Activated CD4-positive, alpha-beta T cell treated with anti-CD3 and anti-CD28 coated beads for 36 hours (primary cell): ENCODE data around the gene PCNX3. TPM values are rescaled to one million over a fixed set of nuclear protein-coding genes. Genes with fewer than 3 reads are reported as not detected.
A peak's percentile ranks its signal among the peaks of the same experiment; 100 is the strongest.
"Not testable (repeated sequence)": the region's sequence is repeated elsewhere in the genome, so short reads cannot be mapped to it uniquely, and the experiment has no call there.

Source experiments
- ATAC-seq: fragments of 200-7000 bp; cut with Tn5 transposase; one replicate; pipeline ENCODE4 v1.10.0; 2021; ENCODE audit warnings: mild to moderate bottlenecking, moderate library complexity
- CTCF ChIA-PET: fragments of 350-600 bp; sonication (Branson Sonifier 250); formaldehyde crosslinking; loops from one replicate; lab custom pipeline; 2021; ENCODE audit warnings: antibody characterized with exemption; lab: Charles Lee
- POLR2A ChIA-PET: fragments of 350-600 bp; sonication (Branson Sonifier 250); formaldehyde crosslinking; loops from one replicate; lab custom pipeline; 2021; ENCODE audit warnings: antibody characterized with exemption, inconsistent platforms; lab: Charles Lee
- DNase-seq: peaks from one replicate; pipeline ENCODE4 v3.0.0-alpha.2; 2020
- H3K27ac Mint-ChIP-seq: one replicate; pipeline ENCODE4 v1.8.0; 2021; ENCODE audit warnings: mixed read lengths
- H3K27me3 Mint-ChIP-seq: one replicate; pipeline ENCODE4 v1.8.0; 2021; ENCODE audit warnings: mixed read lengths
- H3K36me3 Mint-ChIP-seq: one replicate; pipeline ENCODE4 v1.8.0; 2021; ENCODE audit warnings: low read depth, mixed read lengths
- H3K4me1 Mint-ChIP-seq: one replicate; pipeline ENCODE4 v1.8.0; 2021; ENCODE audit warnings: mixed read lengths
- H3K4me3 Mint-ChIP-seq: one replicate; pipeline ENCODE4 v1.8.0; 2021; ENCODE audit warnings: mild to moderate bottlenecking, moderate library complexity, mixed read lengths
- H3K9me3 Mint-ChIP-seq: one replicate; pipeline ENCODE4 v1.8.0; 2021; ENCODE audit warnings: low read depth, mixed read lengths
- intact Hi-C, 2 experiments: fragments of 100-400 bp; cut with DNase I in 1 of 2; cut with micrococcal nuclease in 1 of 2; formaldehyde crosslinking; loops; one replicate each; pipeline versions ENCODE4 v1.14.2 to v1.15.1; 2022 to 2024; cut with DNase I, micrococcal nuclease
- total RNA-seq, 2 experiments: library from RNA; stranded (reverse); gene quantifications; one replicate each; pipeline ENCODE4 v1.2.3, GENCODE V29; 2021

PCNX3 gene
- total RNA-seq, 2 experiments from 2014 or later = 27.9 to 30.7 TPM

DNA sequence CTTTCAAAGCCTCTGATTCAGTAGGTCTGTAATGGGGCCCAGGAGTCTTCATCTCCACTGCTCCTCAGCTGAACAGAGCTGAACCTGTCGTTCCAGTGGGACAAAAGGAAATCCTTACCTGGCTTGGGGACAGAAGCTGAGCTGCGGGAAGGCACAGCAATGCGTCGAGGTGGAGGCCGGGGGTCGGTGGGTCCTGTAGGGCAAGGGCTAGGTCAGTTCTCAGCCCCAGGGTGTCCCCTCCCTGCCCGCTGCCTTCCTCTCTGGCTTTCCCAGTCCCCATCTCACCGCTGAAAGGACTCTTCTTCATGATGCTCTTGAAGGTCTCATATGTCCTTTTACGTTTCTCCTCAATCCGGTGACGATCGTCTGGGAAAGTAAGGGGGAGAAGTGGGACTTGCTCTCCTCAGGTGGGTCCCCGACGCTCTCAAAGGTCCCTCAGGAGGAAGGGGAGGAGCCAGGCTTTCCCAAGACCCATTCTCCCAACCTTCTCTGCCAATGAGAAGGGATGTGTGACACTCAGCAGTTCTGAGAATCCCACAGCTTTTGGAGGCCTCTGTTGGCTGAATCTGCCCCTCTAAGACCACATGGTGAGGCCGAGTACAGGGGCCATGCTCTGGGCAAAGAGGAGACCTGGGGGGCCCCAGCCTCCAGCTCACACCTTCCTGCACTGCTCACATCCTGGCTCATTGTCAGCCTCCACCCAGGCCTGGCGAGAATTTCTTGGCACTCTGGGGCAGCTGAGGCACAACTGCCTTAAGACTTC lies 40.2 kb downstream of the PCNX3 start:
- ChIA-PET CTCF (interaction anchor here (0.7 to 1.1 kb wide), 2 partner anchors 33 to 41 kb away, joined by 3 read pairs; no protein-coding TSS in a partner anchor), POLR2A (interaction anchor here (2.0 to 3.9 kb wide), 2 partner anchors 7 to 17 kb away, joined by 6 to 16 read pairs; partner anchors contain the start of gene RELA)

DNA sequence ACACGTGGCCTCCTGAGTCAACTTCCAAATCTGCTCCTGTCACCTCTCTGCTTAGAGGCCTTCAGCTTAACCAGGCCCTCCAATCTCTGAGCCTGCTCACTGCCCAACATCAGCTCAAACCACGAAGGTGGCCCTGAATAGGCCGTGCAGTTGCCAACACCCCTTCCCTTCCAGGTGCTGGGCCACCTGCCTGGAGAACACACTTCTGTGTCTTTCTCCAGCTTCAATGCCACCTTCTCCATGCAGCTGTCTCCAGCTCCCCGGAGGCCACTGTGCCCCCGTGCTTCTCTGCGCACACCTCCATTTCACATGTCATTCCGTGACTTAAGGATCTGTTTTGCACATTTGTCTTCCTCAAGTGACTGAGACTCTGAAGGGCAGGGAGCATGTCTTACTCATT lies 41.9 kb downstream of the PCNX3 start:
- H3K36me3 Mint-ChIP-seq = peaks cover 68% of the 10 kb centered on the region
- intact Hi-C loops = no loop called here
- H3K4me1 Mint-ChIP-seq = peaks cover 61% of the 10 kb centered on the region
- CTCF ChIA-PET = no interaction called here
- DNase-seq = no peak
- no peaks in the 10 kb centered on the region for H3K9me3 Mint-ChIP-seq
- peak overlapping the region; percentile 71 for H3K27ac Mint-ChIP-seq
- POLR2A ChIA-PET = no interaction called here
- H3K27me3 Mint-ChIP-seq = no peaks in the 10 kb centered on the region
- no peak for ATAC-seq
- H3K4me3 Mint-ChIP-seq = no peak overlapping the region

More for the DNA sequence above, 40.2 kb downstream of the PCNX3 start:
- Mint-ChIP-seq H3K27me3 (no peaks in the 10 kb centered on the region), H3K36me3 (peaks cover 64% of the 10 kb centered on the region), H3K4me3 (no peak overlapping the region), H3K4me1 (peaks cover 68% of the 10 kb centered on the region), H3K27ac (peak overlapping the region; percentile 39), H3K9me3 (no peaks in the 10 kb centered on the region)
- DNase-seq (no peak), ATAC-seq (no peak)
- intact Hi-C loops = no loop called here

DNA sequence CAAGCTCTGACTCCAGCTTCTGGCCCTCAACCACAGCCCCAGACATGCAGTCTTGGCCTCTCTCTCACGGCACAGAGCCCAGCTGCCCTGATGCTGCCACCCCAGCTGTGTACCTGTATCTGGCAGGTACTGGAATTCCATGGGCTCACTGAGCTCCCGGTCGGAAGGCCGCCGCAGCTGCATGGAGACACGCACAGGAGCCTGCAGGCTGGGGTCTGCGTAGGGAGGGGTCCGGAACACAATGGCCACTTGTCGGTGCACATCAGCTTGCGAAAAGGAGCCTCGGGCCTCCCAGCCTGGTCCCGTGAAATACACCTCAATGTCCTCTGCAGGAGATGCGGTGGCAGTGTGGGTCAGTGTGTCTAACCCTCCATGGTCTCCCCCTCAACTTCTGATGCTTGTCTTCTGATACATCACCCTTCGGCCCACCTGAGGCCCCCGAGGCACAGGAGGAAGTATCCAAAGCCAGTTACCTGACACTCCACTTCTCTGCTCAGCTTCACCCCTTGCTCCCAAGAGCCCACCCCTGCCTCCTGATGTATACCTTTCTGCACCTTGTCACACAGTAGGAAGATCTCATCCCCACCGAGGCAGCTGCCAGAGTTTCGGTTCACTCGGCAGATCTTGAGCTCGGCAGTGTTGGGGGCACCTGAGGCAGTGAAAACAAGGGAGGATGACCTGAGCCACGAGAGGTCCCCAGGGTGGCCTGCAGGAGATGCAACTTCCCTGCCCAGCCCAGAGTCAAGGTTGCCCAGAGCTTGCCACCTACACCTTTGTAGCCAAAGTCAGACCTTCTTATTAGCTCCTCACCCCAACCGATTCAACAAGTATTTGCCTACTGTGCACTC lies 42.8 kb downstream of the PCNX3 start:
- POLR2A ChIA-PET = no interaction called here
- CTCF ChIA-PET = interaction anchor here (0.8 kb wide), 1 partner anchor 53 kb away, joined by 4 read pairs; the partner anchor contains the start of gene KAT5
- no peak for DNase-seq
- Mint-ChIP-seq H3K36me3 (peaks cover 68% of the 10 kb centered on the region), H3K4me3 (no peak overlapping the region), H3K27me3 (no peaks in the 10 kb centered on the region), H3K4me1 (peaks cover 53% of the 10 kb centered on the region), H3K27ac (peak overlapping the region; percentile 76), H3K9me3 (no peaks in the 10 kb centered on the region)
- no peak for ATAC-seq
- intact Hi-C loops = no loop called here

DNA sequence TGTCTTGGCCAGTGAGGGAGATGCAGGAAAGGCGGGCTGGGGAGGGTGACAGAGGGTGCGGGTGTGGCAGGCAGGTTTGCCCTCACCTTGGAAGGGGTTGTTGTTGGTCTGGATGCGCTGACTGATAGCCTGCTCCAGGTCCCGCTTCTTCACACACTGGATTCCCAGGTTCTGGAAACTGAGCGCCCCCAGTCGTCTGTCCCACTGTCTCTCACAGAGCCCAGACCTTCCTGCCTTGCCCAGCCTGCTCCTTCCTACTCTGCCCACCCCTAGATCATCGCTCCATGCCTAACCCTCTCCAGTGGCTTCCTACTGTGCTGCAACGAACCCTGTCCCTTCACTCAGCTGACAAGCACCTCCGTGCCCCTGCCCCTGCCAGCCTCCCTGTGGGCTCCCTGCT lies 44.5 kb downstream of the PCNX3 start:
- intact Hi-C loops = loop anchor here (5.0 kb wide), 2 partner anchors 83 to 238 kb away; partner anchors contain the start of genes EHBP1L1 (in 1 of the 2) and NEAT1 (in 1 of the 2)

DNA sequence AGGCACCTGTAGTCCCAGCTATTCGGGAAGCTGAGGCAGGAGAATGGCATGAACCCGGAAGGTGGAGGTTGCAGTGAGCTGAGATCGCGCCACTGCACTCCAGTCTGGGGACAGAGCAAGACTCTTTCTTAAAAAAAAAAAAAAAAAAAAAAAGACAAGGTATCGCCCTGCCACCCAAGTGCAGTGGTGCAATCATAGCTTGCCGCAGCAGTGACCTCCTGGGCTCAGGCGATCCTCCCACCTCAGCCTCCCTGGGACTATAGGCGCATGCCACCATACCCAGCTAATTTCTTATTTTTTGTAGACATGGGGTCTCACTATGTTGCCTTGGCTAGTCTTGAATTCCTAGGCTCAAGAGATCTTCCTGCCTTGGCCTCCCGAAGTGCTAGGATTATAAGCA lies 45.3 kb downstream of the PCNX3 start:
- ATAC-seq, H3K27me3 Mint-ChIP-seq, CTCF ChIA-PET, DNase-seq, H3K9me3 Mint-ChIP-seq: not testable (repeated sequence)
- Mint-ChIP-seq H3K4me3 (peak overlapping the region; percentile 83), H3K4me1 (peaks cover 52% of the 10 kb centered on the region), H3K36me3 (peaks cover 56% of the 10 kb centered on the region), H3K27ac (peak overlapping the region; percentile 55)
- POLR2A ChIA-PET = interaction anchor here (0.6 to 0.8 kb wide), 2 partner anchors 136 to 228 kb away, joined by 3 to 4 read pairs; no protein-coding TSS in a partner anchor
- intact Hi-C loops = loop anchor here (5.0 kb wide), 2 partner anchors 84 to 239 kb away; partner anchors contain the start of genes EHBP1L1 (in 1 of the 2) and NEAT1 (in 1 of the 2)

More for the DNA sequence above, 44.5 kb downstream of the PCNX3 start:
- ATAC-seq (no peak), DNase-seq (no peak)
- peaks cover 52% of the 10 kb centered on the region for H3K4me1 Mint-ChIP-seq
- H3K27ac Mint-ChIP-seq = peak overlapping the region; percentile 73
- peaks cover 65% of the 10 kb centered on the region for H3K36me3 Mint-ChIP-seq
- ChIA-PET CTCF (no interaction called here), POLR2A (no interaction called here)
- no peaks in the 10 kb centered on the region for H3K27me3 Mint-ChIP-seq
- H3K4me3 Mint-ChIP-seq = peak overlapping the region; percentile 28
- H3K9me3 Mint-ChIP-seq = no peaks in the 10 kb centered on the region

DNA sequence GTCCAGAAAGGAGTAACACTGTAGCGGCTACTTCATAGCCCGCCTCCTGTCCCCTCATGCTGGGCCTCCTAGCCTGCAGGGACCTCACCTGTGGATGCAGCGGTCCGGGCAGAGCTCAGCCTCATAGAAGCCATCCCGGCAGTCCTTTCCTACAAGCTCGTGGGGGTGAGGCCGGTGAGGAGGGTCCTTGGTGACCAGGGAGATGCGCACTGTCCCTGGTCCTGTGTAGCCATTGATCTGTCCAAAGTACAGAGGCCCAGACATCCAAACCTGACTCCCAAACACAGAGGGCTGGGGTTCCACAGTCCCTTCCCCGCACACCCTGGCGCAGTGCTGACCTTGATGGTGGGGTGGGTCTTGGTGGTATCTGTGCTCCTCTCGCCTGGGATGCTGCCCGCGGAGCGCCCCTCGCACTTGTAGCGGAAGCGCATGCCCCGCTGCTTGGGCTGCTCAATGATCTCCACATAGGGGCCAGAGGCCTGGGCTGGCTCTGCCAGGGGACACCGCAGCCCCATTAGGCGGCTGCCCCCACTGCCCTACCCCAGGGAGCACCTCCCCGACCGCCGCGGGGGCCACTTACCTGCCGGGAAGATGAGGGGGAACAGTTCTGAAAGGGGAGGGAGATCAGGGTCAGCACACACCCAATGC lies 46.1 kb downstream of the PCNX3 start:
- Mint-ChIP-seq H3K9me3 (no peaks in the 10 kb centered on the region), H3K4me1 (peaks cover 50% of the 10 kb centered on the region), H3K27ac (peak overlapping the region; percentile 83), H3K36me3 (peaks cover 51% of the 10 kb centered on the region), H3K4me3 (peak overlapping the region; percentile 83), H3K27me3 (no peaks in the 10 kb centered on the region)
- intact Hi-C loops = loop anchor here (1.0 to 5.0 kb wide), 7 partner anchors 8 to 239 kb away; partner anchors contain the start of genes AP5B1 (in 1 of the 2), EHBP1L1 (in 1 of the 2), KAT5 (in 1 of the 2) and NEAT1 (in 1 of the 2)
- ATAC-seq = no peak
- DNase-seq = peak; percentile 17
- POLR2A ChIA-PET = interaction anchor here (0.8 kb wide), 1 partner anchor 228 kb away, joined by 4 read pairs; no protein-coding TSS in a partner anchor
- CTCF ChIA-PET = no interaction called here

DNA sequence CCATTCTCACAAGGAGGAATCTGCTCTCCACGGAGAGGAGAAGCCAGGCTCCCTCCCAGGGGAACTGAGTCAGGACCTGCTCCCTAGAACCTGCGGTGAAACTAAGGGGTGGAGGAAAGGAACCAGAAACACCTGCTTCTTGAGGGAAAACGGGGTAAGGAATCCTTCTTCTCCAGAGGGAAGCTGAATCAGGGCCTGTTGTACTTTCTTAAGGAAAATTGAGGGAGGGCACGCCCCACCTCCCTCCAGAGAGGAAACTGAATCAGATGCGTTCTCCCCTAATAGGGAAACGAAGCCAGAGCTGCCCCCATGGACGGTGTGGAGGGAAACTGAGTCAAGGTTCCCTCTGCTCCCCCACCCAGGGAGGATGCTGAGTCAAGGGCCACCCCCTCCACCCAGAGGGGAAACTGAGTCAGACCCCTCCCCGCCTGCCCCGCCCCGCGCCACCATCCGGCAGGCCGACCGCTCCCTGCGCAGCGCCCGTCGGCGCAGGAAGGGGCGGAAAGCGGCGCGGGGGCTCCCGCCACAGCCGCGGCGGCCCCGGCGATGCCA lies 46.7 kb downstream of the PCNX3 start:
- peak overlapping the region; percentile 83 for H3K27ac Mint-ChIP-seq
- H3K27me3 Mint-ChIP-seq = no peaks in the 10 kb centered on the region
- H3K36me3 Mint-ChIP-seq = peaks cover 45% of the 10 kb centered on the region
- intact Hi-C loops = loop anchor here (1.0 to 5.0 kb wide), 7 partner anchors 9 to 240 kb away; partner anchors contain the start of genes AP5B1 (in 1 of the 2), EHBP1L1 (in 1 of the 2), KAT5 (in 1 of the 2) and NEAT1 (in 1 of the 2)
- peaks cover 44% of the 10 kb centered on the region for H3K4me1 Mint-ChIP-seq
- ChIA-PET POLR2A (interaction anchor here (0.7 to 1.6 kb wide), 3 partner anchors 9 to 86 kb away, joined by 3 to 16 read pairs (median 3); no protein-coding TSS in a partner anchor), CTCF (interaction anchor here (0.6 to 1.4 kb wide), 4 partner anchors 9 to 223 kb away, joined by 3 read pairs; no protein-coding TSS in a partner anchor)
- no peaks in the 10 kb centered on the region for H3K9me3 Mint-ChIP-seq
- DNase-seq (no peak), ATAC-seq (peak; percentile 16)
- peak overlapping the region; percentile 83 for H3K4me3 Mint-ChIP-seq

DNA sequence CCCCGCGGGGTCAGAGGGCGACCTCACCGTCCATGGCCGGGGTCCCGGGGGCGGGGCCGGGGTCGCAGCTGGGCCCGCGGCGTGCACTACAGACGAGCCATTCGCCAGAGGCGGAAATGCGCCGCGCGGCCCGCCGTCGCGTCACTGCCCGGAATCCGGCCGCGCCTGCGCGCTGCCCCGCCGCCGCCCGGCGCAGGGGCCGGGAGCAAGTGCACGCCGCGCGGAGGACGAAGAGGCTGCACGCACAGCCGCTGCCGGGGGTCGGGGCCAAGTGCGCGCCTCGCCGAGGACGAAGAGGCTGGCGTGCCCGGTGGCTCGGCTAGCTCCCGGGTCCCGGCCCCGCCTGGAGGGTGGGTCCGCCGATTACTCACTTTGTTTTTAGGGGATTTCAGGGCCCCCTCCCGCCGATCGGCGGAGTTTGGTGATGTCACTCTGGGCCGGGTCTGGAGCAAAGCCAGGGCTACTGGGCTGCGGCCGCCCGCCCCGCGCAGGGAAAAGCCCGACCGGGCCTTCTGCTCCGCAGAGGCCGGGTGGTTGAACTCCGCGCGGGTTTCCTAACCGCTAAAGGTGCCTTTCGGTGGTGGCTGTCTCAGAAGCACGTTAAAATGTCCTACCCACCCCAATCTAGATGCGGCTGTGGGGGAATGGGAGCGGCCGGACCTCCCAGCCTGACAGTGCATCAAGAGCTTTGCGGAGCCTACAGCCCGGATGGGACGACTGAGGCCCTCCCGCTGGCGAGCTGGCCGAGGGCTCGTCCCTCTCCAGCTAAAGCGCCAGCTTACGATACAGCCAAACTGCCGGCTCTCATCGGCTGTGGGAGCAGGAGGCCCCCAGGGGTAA lies 47.4 kb downstream of the PCNX3 start, which contains the start of gene RELA:
TSS of gene RELA (minus strand) at position 118 of the 840 bp plus-strand sequence. CDS start at position 34, 84 bp downstream.
- Mint-ChIP-seq H3K4me1 (peaks cover 41% of the 10 kb centered on the region), H3K9me3 (no peaks in the 10 kb centered on the region), H3K4me3 (peak within 1 kb of the TSS; percentile 88), H3K27me3 (no peaks in the 10 kb centered on the region), H3K36me3 (peaks cover 38% of the 10 kb centered on the region), H3K27ac (peak within 1 kb of the TSS; percentile 97)
- ChIA-PET POLR2A (interaction anchor here (0.7 to 1.6 kb wide), 7 partner anchors 9 to 322 kb away, joined by 3 to 16 read pairs (median 3); no protein-coding TSS in a partner anchor), CTCF (interaction anchor here (0.6 to 1.4 kb wide), 11 partner anchors 10 to 529 kb away, joined by 3 to 4 read pairs (median 3); partner anchors contain the start of genes EHBP1L1 and SYVN1)
- intact Hi-C loops = loop anchor here (1.0 to 5.0 kb wide), 15 partner anchors 10 to 298 kb away; partner anchors contain the start of genes PCNX3 (in 2 of the 2), AP5B1 (in 1 of the 2), C11orf68 (in 1 of the 2) and CFL1 (in 1 of the 2)
- DNase-seq = peak; percentile 96
- peak; percentile 90 for ATAC-seq

DNA sequence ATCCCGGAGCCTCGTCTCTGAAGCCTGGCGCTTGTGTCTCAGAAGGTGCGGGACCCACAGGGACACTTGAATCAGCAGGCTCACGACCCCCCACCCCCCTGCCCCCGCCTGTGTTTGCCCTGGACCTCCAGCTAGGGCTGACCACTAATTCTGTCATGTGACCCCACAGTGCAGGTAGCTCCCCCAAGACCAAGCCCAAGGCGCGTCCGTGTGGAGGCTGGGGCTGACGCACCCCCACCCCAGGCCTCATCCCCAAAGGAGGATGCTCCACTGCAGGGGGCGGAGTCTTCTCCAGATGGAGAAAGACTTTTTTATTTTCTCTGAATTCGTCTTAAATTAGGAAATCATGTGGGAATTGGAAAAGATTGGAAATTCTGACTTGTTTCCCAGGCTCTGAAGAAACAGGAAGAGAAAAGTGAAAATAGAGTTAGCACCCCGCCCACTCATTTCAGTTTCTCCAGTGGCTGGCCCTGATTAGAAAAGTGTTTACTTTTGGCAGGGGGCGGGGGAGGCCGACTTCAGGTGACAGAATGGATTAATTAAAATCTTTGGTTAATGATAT lies 48.1 kb downstream of the PCNX3 start:
- peak overlapping the region; percentile 97 for H3K27ac Mint-ChIP-seq
- intact Hi-C loops = loop anchor here (1.0 to 5.0 kb wide), 12 partner anchors 25 to 298 kb away; partner anchors contain the start of genes PCNX3 (in 2 of the 2), AP5B1 (in 1 of the 2), C11orf68 (in 1 of the 2) and CFL1 (in 1 of the 2)
- H3K27me3 Mint-ChIP-seq = no peaks in the 10 kb centered on the region
- ATAC-seq (peak; percentile 49), DNase-seq (peak; percentile 71)
- H3K36me3 Mint-ChIP-seq = peaks cover 33% of the 10 kb centered on the region
- H3K4me1 Mint-ChIP-seq = peaks cover 38% of the 10 kb centered on the region
- H3K9me3 Mint-ChIP-seq = no peaks in the 10 kb centered on the region
- POLR2A ChIA-PET = interaction anchor here (0.8 to 1.6 kb wide), 4 partner anchors 10 to 321 kb away, joined by 3 to 16 read pairs (median 3); no protein-coding TSS in a partner anchor
- H3K4me3 Mint-ChIP-seq = peak overlapping the region; percentile 88
- CTCF ChIA-PET = interaction anchor here (0.6 to 1.4 kb wide), 8 partner anchors 42 to 529 kb away, joined by 3 to 4 read pairs (median 3); partner anchors contain the start of genes EHBP1L1 and SYVN1
